Transverse colon (tissue), 4 donors: ENCODE measurements around the gene CCDC112. TPM values are rescaled to one million over a fixed set of nuclear protein-coding genes. Genes with fewer than 3 reads are reported as not detected.

Experiments
- DNase-seq: peaks from one replicate; pipeline ENCODE4 v3.0.0-alpha.2; 2019
- H3K27ac ChIP-seq, 4 donors: fragments of 200-600 bp; sonication (generic); 2 replicates each; pipeline ENCODE4 v1.5.1; 2016 to 2018; ENCODE audit warnings: inconsistent platforms in 4 of 4
- H3K27me3 ChIP-seq: fragments of 200-600 bp; sonication (generic); 2 replicates; pipeline ENCODE4 v1.5.1; 2017; ENCODE audit warnings: inconsistent platforms
- H3K36me3 ChIP-seq, 4 donors: fragments of 200-600 bp; sonication (generic); 2 replicates each; pipeline ENCODE4 v1.5.1; 2017 to 2019; ENCODE audit warnings: inconsistent platforms in 4 of 4
- H3K4me1 ChIP-seq, 4 donors: fragments of 200-600 bp; sonication (generic); 2 replicates each; pipeline ENCODE4 v1.5.1; 2017 to 2020; ENCODE audit warnings: inconsistent platforms in 4 of 4
- H3K4me3 ChIP-seq, 4 donors: fragments of 200-600 bp; sonication (generic); 1 replicate in 1 of 4; 2 replicates in 3 of 4; pipeline versions ENCODE4 v1.5.1 to v1.6.1; 2017 to 2019; ENCODE audit warnings: inconsistent platforms in 4 of 4
- H3K9me3 ChIP-seq, 2 donors: fragments of 200-600 bp; sonication (generic); 2 replicates each; pipeline ENCODE4 v1.5.1; 2017 to 2019; ENCODE audit warnings: inconsistent platforms in 2 of 2
- CTCF ChIP-seq, 5 experiments: fragments of 200-600 bp in 3 of 5; fragments of 450-650 bp in 2 of 5; sonication (generic) in 3 of 5; IDR thresholded peaks; 1 replicate in 2 of 5; 2 replicates in 3 of 5; pipeline ENCODE4 v1.5.1; 2016 to 2017; ENCODE audit warnings: antibody characterized with exemption in 5 of 5, inconsistent platforms in 3 of 5, mild to moderate bottlenecking in 2 of 5, moderate library complexity in 1 of 5
- EP300 ChIP-seq: sonication (generic); formaldehyde crosslinking; IDR thresholded peaks from one replicate; pipeline ENCODE4 v1.6.1; 2017; ENCODE audit warnings: antibody characterized with exemption, low read depth
- POLR2A ChIP-seq: fragments of 450-650 bp; IDR thresholded peaks from one replicate; pipeline ENCODE4 v1.6.1; 2016; ENCODE audit warnings: antibody characterized with exemption, mild to moderate bottlenecking, moderate library complexity
- POLR2AphosphoS5 ChIP-seq, 3 donors: sonication (generic); formaldehyde crosslinking; IDR thresholded peaks; one replicate each; pipeline ENCODE4 v1.6.1; 2016; ENCODE audit warnings: antibody characterized with exemption in 3 of 3
- WGBS, 2 donors: methylation state at CpG; one replicate each; pipeline ENCODE4 v1.1.5; 2018; ENCODE audit warnings: low coverage in 1 of 2; 5-methylcytosine and 5-hydroxymethylcytosine counted together
- in situ Hi-C, 4 donors: fragments of 200-750 bp; cut with MboI; loops; one replicate each; pipeline versions ENCODE4 v1.15.0 to v1.15.1; 2017; ENCODE audit warnings: low sequenced_read_pairs in 3 of 4, low pct_ligation_motif_present in 1 of 4, low pct_unique_long_range_greater_than_20kb in 1 of 4
- intact Hi-C: fragments of 100-400 bp; cut with DNase I; formaldehyde crosslinking; loops from one replicate; pipeline ENCODE4 v1.15.1; 2023; ENCODE audit warnings: low total_unique reads
- total RNA-seq, 4 donors: library from RNA; depleted of rRNA; stranded (reverse); fragments of >200 nt; gene quantifications; one replicate each; pipeline ENCODE4 v1.1.0, GENCODE V29; 2016

Gene CCDC112
- total RNA-seq, 4 donors from 2014 or later: 15.7 to 22.4 (median 20.5) TPM

GRCh38 chr5:115322729-115323128 is 26.3 kb upstream of the CCDC112 start:
- H3K4me3 ChIP-seq: no peak overlapping the region
- no peaks in the 10 kb centered on the region for H3K36me3 ChIP-seq
- in situ Hi-C loops: loop anchor here (25.0 kb wide), 2 partner anchors 515 to 740 kb away; partner anchors contain the start of genes AP3S1 (in 2 of the 4) and ATG12 (in 2 of the 4)
- no peak for DNase-seq
- H3K27ac ChIP-seq: no peak overlapping the region
- TF ChIP-seq POLR2A: no peak
- TF ChIP-seq CTCF (IDR thresholded peaks at IDR 0.05): no peak
- no peak for TF ChIP-seq POLR2AphosphoS5 (IDR thresholded peaks at IDR 0.05)
- TF ChIP-seq EP300: no peak
- peaks cover 0 to 6% (median 0%) of the 10 kb centered on the region in 4 donors for H3K4me1 ChIP-seq
- WGBS, 2 donors: 43 to 49% methylated on average over 2 of the region's 2 CpGs
- H3K27me3 ChIP-seq: peaks cover 6% of the 10 kb centered on the region
- no peaks in the 10 kb centered on the region for H3K9me3 ChIP-seq
- intact Hi-C loops: no loop called here

GRCh38 chr5:115321309-115321708 is 24.9 kb upstream of the CCDC112 start:
- H3K9me3 ChIP-seq: no peaks in the 10 kb centered on the region
- in situ Hi-C loops (loop anchor here (25.0 kb wide), 2 partner anchors 516 to 741 kb away; partner anchors contain the start of genes AP3S1 (in 2 of the 4) and ATG12 (in 2 of the 4)), intact Hi-C loops (no loop called here)
- peaks cover 6% of the 10 kb centered on the region for H3K27me3 ChIP-seq
- H3K4me1 ChIP-seq: peaks cover 0 to 6% (median 0%) of the 10 kb centered on the region in 4 donors
- H3K27ac ChIP-seq: no peak overlapping the region
- no peaks in the 10 kb centered on the region for H3K36me3 ChIP-seq
- no peak for DNase-seq
- no peak overlapping the region for H3K4me3 ChIP-seq
- 100% methylated on average over 3 of the region's 3 CpGs for WGBS, 2 donors
- no peak for TF ChIP-seq CTCF (IDR thresholded peaks at IDR 0.05)
- no peak for TF ChIP-seq EP300
- TF ChIP-seq POLR2AphosphoS5 (IDR thresholded peaks at IDR 0.05): no peak
- no peak for TF ChIP-seq POLR2A

- in situ Hi-C loops: loop anchor here (25.0 kb wide), 2 partner anchors 517 to 742 kb away; partner anchors contain the start of genes AP3S1 (in 2 of the 4) and ATG12 (in 2 of the 4)
- H3K36me3 ChIP-seq: no peaks in the 10 kb centered on the region
- intact Hi-C loops: no loop called here
- H3K4me3 ChIP-seq: no peak overlapping the region
- no peak for DNase-seq
- WGBS, 2 donors: 86% methylated on average over 1 of the region's 1 CpG; no CpG with 5 or more reads in 1 of the 2 donors
- peaks cover 0 to 3% (median 0%) of the 10 kb centered on the region in 4 donors for H3K4me1 ChIP-seq
- peaks cover 6% of the 10 kb centered on the region for H3K27me3 ChIP-seq
- no peak overlapping the region for H3K27ac ChIP-seq
- H3K9me3 ChIP-seq: no peaks in the 10 kb centered on the region
- TF ChIP-seq CTCF (IDR thresholded peaks at IDR 0.05) (no peak), POLR2A (no peak), EP300 (no peak)
Observed at GRCh38 chr5:115320515-115320914, 24.1 kb upstream of the CCDC112 start.

- TF ChIP-seq CTCF (IDR thresholded peaks at IDR 0.05): no peak
- no peak for TF ChIP-seq POLR2AphosphoS5 (IDR thresholded peaks at IDR 0.05)
- no peak for TF ChIP-seq POLR2A
- TF ChIP-seq EP300: no peak
- H3K9me3 ChIP-seq: no peaks in the 10 kb centered on the region
- WGBS, 2 donors: 76 to 86% methylated on average over 3 of the region's 3 CpGs
- intact Hi-C loops: no loop called here
- H3K27ac ChIP-seq: no peak overlapping the region
- H3K27me3 ChIP-seq: peaks cover 3% of the 10 kb centered on the region
- in situ Hi-C loops: loop anchor here (25.0 kb wide), 2 partner anchors 517 to 742 kb away; partner anchors contain the start of genes AP3S1 (in 2 of the 4) and ATG12 (in 2 of the 4)
- no peaks in the 10 kb centered on the region for H3K36me3 ChIP-seq
- no peaks in the 10 kb centered on the region for H3K4me1 ChIP-seq
- no peak for DNase-seq
- H3K4me3 ChIP-seq: no peak overlapping the region
Observed at GRCh38 chr5:115320006-115320405, 23.6 kb upstream of the CCDC112 start.
